ENCODE data around the gene LONP2. TPM values are rescaled to one million over a fixed set of nuclear protein-coding genes. Genes with fewer than 3 reads are reported as not detected.

LONP2 gene
- total and polyA plus RNA-seq, 10 of the 15 experiments (the other 5 are each of a cell fraction or from before 2014, with no cell fraction given), result 8.3 to 48.0 (median 34.8) TPM

DNA sequence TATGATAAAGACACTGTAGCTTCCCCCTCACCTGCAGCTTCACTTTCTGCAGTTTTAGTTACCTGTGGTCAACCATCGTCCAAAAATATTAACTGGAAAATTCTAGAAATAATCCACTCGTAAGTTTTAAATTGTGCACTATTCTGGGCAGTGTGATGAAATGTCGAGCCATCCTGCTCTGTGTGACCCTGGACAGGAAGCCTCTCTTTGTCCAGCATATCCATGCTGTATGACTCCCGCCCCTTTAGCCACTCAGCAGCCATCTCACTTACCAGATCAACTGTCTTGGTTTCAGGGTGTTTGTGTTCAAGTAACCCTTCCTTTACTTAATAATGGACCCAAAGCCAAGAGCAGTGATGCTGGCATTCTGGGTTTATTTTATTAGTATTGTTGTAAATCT, 85.0 kb downstream of the LONP2 start:
- POLR2A ChIA-PET, result interaction anchor here (0.6 kb wide), 1 partner anchor 18 kb away, joined by 4 read pairs; no protein-coding TSS in a partner anchor

More for the DNA sequence above, 85.0 kb downstream of the LONP2 start:
- H3K36me3 ChIP-seq (ENCODE audit: control insufficient read depth in 2 of 2, insufficient read depth in 2 of 2, low read length in 1 of 2), result no peaks in the 10 kb centered on the region; a peak in 1 of 4 replicates
- WGBS (ENCODE audit: insufficient coverage, insufficient replicate concordance, low lambda C conversion rate, missing lambda C conversion rate), result 97% methylated on average over 4 of the region's 4 CpGs
- DNase-seq (ENCODE audit: low read depth, low spot score) (no peak), ATAC-seq (no peak), FAIRE-seq (no peak)
- H3K4me2 ChIP-seq (ENCODE audit: control insufficient read depth, insufficient read depth), result no peak overlapping the region
- H2AFZ ChIP-seq (ENCODE audit: control insufficient read depth, low read depth, low read length), result no peak overlapping the region
- in situ Hi-C loops (cut with MboI) (no loop called here), intact Hi-C loops (cut with micrococcal nuclease; ENCODE audit: unreplicated experiment) (no loop called here)
- no peak overlapping the region for H3K9ac ChIP-seq (ENCODE audit: control insufficient read depth, insufficient read depth, low read length)
- H3K27ac ChIP-seq (ENCODE audit: control insufficient read depth, insufficient read depth), result no peak overlapping the region
- no peak overlapping the region for H3K4me3 ChIP-seq
- H3K79me2 ChIP-seq (ENCODE audit: control insufficient read depth, insufficient read depth, low read length), result no peaks in the 10 kb centered on the region
- RAD21 ChIA-PET (ENCODE audit: unreplicated experiment), result interaction anchor here (0.6 kb wide), 1 partner anchor 1238 kb away, joined by 3 read pairs; no protein-coding TSS in a partner anchor
- no TSS peak for BruUV-seq (replicated peaks)
- H3K27me3 ChIP-seq (replicated peaks in 1 of 2; ENCODE audit: control insufficient read depth in 2 of 2, insufficient read depth in 2 of 2, low read length in 1 of 2), result no peaks in the 10 kb centered on the region
- H4K20me1 ChIP-seq (ENCODE audit: control insufficient read depth, insufficient read depth), result no peaks in the 10 kb centered on the region
- no peaks in the 10 kb centered on the region for H3K9me3 ChIP-seq (replicated peaks; ENCODE audit: control insufficient read depth, insufficient read depth, low read length)
- TF ChIP-seq SMARCA5 (IDR thresholded peaks at IDR 0.05) (no peak), RELB (IDR thresholded peaks at IDR 0.05; ENCODE audit: low read depth) (no peak), EP300 (IDR thresholded peaks at IDR 0.05; ENCODE audit: borderline replicate concordance in 1 of 2, control insufficient read depth in 1 of 2, low read depth in 2 of 2, low read length in 2 of 2) (no peak), MAX (IDR thresholded peaks at IDR 0.05; ENCODE audit: low read depth, low read length) (no peak), CHD2 (IDR thresholded peaks at IDR 0.05; ENCODE audit: borderline replicate concordance, low read depth, low read length) (no peak), TBL1XR1 (IDR thresholded peaks at IDR 0.05; ENCODE audit: low read depth, low read length) (no peak), EZH2 (IDR thresholded peaks at IDR 0.05; ENCODE audit: borderline replicate concordance, control insufficient read depth, low read depth, low read length) (no peak), REST (IDR thresholded peaks at IDR 0.05; ENCODE audit: low read depth, low read length) (no peak), NR2F1 (conservative IDR thresholded peaks at IDR 0.05) (no peak), MEF2B (IDR thresholded peaks at IDR 0.05; ENCODE audit: partially characterized antibody, poor library complexity, severe bottlenecking) (no peak), NR2C1 (IDR thresholded peaks at IDR 0.05) (no peak), CHD4 (IDR thresholded peaks at IDR 0.05) (no peak), ZNF274 (IDR thresholded peaks at IDR 0.05; ENCODE audit: insufficient read depth, insufficient read length) (no peak), PKNOX1 (IDR thresholded peaks at IDR 0.05) (no peak), BRCA1 (IDR thresholded peaks at IDR 0.05; ENCODE audit: low read depth, low read length) (no peak), IRF4 (IDR thresholded peaks at IDR 0.05; ENCODE audit: low read depth, low read length) (no peak), SREBF1 (IDR thresholded peaks at IDR 0.05; ENCODE audit: low read length) (no peak), BACH1 (IDR thresholded peaks at IDR 0.05; ENCODE audit: borderline replicate concordance) (no peak), FOXM1 (IDR thresholded peaks at IDR 0.05; ENCODE audit: low read depth, low read length) (no peak), SMAD5 (IDR thresholded peaks at IDR 0.05; ENCODE audit: low read depth) (no peak)
- SMC1A ChIA-PET (ENCODE audit: uncharacterized antibody, unreplicated experiment), result no interaction called here
- CTCF ChIA-PET, result interaction anchor here (1.2 kb wide), 1 partner anchor 301 kb away, joined by 3 read pairs; no protein-coding TSS in a partner anchor
- H3K4me1 ChIP-seq (ENCODE audit: control insufficient read depth, insufficient read depth, low read length), result no peaks in the 10 kb centered on the region
